HEK293T (cell line): ENCODE data around the gene GPR151.

ENCODE experiments used
- ARNT ChIP-seq: fragments of 450-650 bp; IDR thresholded peaks from 2 replicates; pipeline ENCODE4 v1.6.1; 2017; ENCODE audit warnings: mild to moderate bottlenecking
- ELF4 ChIP-seq: fragments of 450-650 bp; IDR thresholded peaks from 2 replicates; pipeline ENCODE4 v1.6.1; 2017; ENCODE audit warnings: antibody characterized with exemption
- HDGF ChIP-seq: fragments of 450-650 bp; IDR thresholded peaks from 2 replicates; pipeline ENCODE4 v1.6.1; 2017; ENCODE audit warnings: antibody characterized with exemption, borderline replicate concordance
- L3MBTL2 ChIP-seq: fragments of 450-650 bp; conservative IDR thresholded peaks from 2 replicates; pipeline ENCODE4 v1.6.1; 2016; ENCODE audit warnings: mild to moderate bottlenecking
- SP1 ChIP-seq: fragments of 450-650 bp; IDR thresholded peaks from 2 replicates; pipeline ENCODE4 v1.6.1; 2017
- SUZ12 ChIP-seq: fragments of 450-650 bp; IDR thresholded peaks from 2 replicates; pipeline ENCODE4 v1.6.1; 2016; ENCODE audit warnings: mild to moderate bottlenecking

DNA sequence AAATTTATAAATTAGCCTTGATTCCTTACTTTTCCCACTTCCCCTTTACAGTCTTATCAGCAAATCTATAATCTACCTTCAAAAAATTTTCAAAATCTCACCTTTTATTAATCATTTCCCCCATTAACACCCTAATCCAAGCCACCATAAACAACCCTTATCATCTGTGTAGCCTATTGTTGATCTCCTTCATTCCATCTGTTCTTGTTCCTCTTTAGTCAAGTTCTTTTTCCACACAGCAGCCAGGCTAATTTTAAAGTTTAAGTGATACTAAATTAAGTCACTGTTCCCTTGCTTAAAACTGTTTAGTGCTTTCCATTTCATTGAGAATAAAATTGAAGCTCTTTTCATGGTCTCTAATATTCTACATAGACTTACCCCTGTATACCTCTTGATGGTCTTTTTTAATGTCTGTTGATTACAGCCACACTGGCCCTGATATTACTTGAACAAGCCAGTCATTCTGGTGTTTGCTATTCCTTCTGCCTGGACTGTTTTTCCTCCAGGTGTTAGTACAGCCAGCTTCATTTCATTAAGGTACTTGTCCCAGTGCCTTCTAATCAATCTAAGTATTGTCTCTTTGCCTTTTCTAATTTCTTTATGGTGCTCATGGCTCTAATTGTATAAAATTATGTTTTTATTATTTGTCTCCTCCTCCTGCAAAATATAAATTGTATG, 31.1 kb downstream of the GPR151 start:
- TF ChIP-seq ARNT (no peak), HDGF (no peak), SUZ12 (no peak), L3MBTL2 (no peak), SP1 (no peak), ELF4 (no peak)
